H1 (cell line): Measurements from ENCODE around the gene QRICH1. TPM values are rescaled to one million over a fixed set of nuclear protein-coding genes. Genes with fewer than 3 reads are reported as not detected.

ENCODE experiments used
- EGR1 ChIP-seq: IDR thresholded peaks from 2 replicates; pipeline ENCODE4 v1.6.1; 2011; ENCODE audit warnings: low read depth, low read length, borderline replicate concordance
- JUND ChIP-seq: IDR thresholded peaks from 2 replicates; pipeline ENCODE4 v1.6.1; 2011; ENCODE audit warnings: mild to moderate bottlenecking, improper control_type of control experiment, low read length
- PHF8 ChIP-seq: fragments of 200-600 bp; sonication (generic); conservative IDR thresholded peaks from 2 replicates; pipeline ENCODE4 v1.7.1; 2012; ENCODE audit warnings: low read depth, mild to moderate bottlenecking, inconsistent platforms, low read length, moderate library complexity
- RBBP5 ChIP-seq: IDR thresholded peaks from 2 replicates; pipeline ENCODE4 v1.7.1; 2012; ENCODE audit warnings: low read depth, mild to moderate bottlenecking, inconsistent platforms, low read length, moderate library complexity, borderline replicate concordance
- SIRT6 ChIP-seq: IDR thresholded peaks from one replicate; pipeline ENCODE4 v1.7.1; 2012; ENCODE audit warnings: low read length, inconsistent platforms
- TAF1 ChIP-seq: IDR thresholded peaks from 2 replicates; pipeline ENCODE4 v1.6.1; 2011; ENCODE audit warnings: mild to moderate bottlenecking, low read depth, low read length
- TAF7 ChIP-seq: optimal IDR thresholded peaks from 2 replicates; pipeline ENCODE3; 2011; ENCODE audit warnings: low read depth, mild to moderate bottlenecking, inconsistent platforms, low read length, moderate library complexity, borderline replicate concordance
- polyA plus RNA-seq, 7 experiments: library from polyadenylated mRNA; depleted of rRNA in 3 of 7; stranded (reverse) in 5 of 7; unstranded in 2 of 7; fragments of >200 nt in 5 of 7; fragments of 200-250 nt in 2 of 7; gene quantifications; 1 replicate in 5 of 7; 2 replicates in 1 of 7; 4 replicates in 1 of 7; pipeline versions ENCODE4 v1.2.1 to v1.2.3, GENCODE V29; 2011 to 2013; ENCODE audit warnings: missing spikeins in 2 of 7, mixed read lengths in 2 of 7
- total RNA-seq: library from RNA; stranded (reverse); fragmentation: NEBNext Ultra II Directional; extraction: Animal tissue kit (Norgen Biotek cat#: 25700); gene quantifications from 2 replicates; pipeline ENCODE4 v1.2.1, GENCODE V29; 2021
- TF ChIP-seq, protein P1 (sequence below), 3 experiments: IDR thresholded peaks; 1 replicate in 2 of 3; 2 replicates in 1 of 3; pipeline versions ENCODE4 v1.5.1 to v1.6.1; 2011; ENCODE audit warnings: low read length in 3 of 3, mild to moderate bottlenecking in 3 of 3, inconsistent platforms in 2 of 3, low read depth in 1 of 3, moderate library complexity in 1 of 3; ENCODE audit not compliant: insufficient read depth in 1 of 3; ENCODE audit errors: control extremely low read depth in 1 of 3
- TF ChIP-seq, protein P2 (sequence below): IDR thresholded peaks from 2 replicates; pipeline ENCODE4 v1.6.1; 2011; ENCODE audit warnings: low read depth, mild to moderate bottlenecking, low read length; ENCODE audit not compliant: insufficient read depth

Gene QRICH1
- total and polyA plus RNA-seq, 2 of the 8 experiments (the other 6 are each of a cell fraction or from before 2014, with no cell fraction given) = 128 to 142 TPM

DNA sequence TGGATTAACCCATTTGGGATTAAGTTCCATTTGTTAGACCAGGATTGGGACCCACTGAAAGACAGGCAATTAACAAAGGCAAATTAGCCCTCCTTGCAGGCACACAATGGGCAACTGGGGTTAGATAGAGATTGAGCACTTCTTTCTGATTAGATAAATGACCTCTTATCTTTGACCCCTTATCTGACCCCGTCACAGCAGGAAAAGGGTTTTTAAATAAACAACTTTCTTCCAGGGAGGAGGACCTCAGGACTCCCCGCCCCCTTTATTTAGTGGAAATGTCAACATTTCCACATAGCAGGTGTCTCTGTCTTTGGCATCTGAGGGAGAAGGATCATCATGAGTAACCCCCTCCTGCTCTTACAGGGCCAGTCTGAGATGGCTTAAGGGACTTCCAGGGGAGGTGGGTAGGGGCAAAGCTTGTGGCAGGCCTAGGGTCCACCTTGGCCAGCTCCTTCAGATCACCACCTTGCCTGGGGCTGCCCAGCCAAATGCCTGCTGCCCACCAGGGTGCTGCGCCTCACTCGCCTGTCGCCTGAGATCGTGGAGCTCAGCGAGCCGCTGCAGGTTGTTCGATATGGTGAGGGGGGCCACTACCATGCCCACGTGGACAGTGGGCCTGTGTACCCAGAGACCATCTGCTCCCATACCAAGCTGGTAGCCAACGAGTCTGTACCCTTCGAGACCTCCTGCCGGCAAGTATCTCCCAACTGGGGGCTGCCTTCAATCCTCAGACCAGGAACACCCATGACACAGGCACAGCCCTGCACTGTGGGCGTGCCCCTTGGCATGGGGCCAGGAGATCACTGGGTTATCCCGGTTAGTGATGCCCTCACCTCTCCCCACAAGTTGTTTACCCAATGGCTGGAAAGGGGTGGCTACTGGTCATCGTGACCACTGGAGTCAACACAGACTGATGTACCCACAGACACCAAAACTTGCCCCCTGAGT lies 89.2 kb downstream of the QRICH1 start (continued):
- TF ChIP-seq, protein P1, sequence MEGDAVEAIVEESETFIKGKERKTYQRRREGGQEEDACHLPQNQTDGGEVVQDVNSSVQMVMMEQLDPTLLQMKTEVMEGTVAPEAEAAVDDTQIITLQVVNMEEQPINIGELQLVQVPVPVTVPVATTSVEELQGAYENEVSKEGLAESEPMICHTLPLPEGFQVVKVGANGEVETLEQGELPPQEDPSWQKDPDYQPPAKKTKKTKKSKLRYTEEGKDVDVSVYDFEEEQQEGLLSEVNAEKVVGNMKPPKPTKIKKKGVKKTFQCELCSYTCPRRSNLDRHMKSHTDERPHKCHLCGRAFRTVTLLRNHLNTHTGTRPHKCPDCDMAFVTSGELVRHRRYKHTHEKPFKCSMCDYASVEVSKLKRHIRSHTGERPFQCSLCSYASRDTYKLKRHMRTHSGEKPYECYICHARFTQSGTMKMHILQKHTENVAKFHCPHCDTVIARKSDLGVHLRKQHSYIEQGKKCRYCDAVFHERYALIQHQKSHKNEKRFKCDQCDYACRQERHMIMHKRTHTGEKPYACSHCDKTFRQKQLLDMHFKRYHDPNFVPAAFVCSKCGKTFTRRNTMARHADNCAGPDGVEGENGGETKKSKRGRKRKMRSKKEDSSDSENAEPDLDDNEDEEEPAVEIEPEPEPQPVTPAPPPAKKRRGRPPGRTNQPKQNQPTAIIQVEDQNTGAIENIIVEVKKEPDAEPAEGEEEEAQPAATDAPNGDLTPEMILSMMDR (IDR thresholded peaks at IDR 0.05; ENCODE audit: control extremely low read depth in 1 of 3, insufficient read depth in 1 of 3, low read depth in 1 of 3, low read length in 3 of 3) = no peak
- TF ChIP-seq SIRT6 (no peak), RBBP5 (no peak), EGR1 (no peak), JUND (no peak), TAF1 (no peak), TAF7 (no peak), PHF8 (no peak)
- TF ChIP-seq, protein P2, sequence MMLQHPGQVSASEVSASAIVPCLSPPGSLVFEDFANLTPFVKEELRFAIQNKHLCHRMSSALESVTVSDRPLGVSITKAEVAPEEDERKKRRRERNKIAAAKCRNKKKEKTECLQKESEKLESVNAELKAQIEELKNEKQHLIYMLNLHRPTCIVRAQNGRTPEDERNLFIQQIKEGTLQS = no peak
